ENCODE data around the gene GCH1.

Gene GCH1

DNA sequence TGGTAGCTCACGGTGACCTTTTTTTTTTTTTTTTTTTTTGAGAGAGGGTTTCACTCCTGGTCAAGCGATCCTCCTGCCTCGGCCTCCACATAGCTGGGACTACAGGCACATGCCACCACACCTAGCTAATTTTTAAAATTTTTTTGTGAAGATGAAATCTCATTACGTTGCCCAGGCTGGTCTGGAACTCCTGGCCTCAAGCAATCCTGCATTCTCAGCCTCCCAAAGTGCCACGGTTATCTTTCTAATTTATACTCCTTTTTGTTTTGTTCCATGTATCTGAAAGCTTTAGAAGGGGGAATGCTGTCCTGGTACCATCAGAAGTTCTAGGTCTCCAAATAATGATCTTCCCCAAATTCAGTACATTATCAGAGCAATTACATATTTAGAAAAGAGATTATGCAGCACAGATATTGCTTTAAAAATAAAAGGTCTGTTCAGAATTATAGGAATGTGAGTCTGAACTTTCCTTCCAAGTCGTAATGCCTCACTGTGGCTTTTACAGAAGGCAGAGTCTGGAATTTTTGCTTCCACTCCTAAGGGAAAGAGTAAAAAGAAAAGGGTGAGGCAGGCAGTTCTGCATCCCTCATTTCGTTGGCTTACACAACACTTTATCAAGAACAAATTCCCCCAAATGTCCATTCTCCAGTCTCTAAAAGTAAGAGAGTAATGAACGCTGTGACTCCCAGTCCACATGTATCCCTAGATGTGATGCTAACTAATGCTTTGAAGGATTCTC is 73.0 kb downstream of the GCH1 start:
- H3K4me3 ChIP-seq (ENCODE audit: low read depth, low read length), result no peak overlapping the region
- DNase-seq (ENCODE audit: low read depth), result no peak
- TF ChIP-seq, protein P1, sequence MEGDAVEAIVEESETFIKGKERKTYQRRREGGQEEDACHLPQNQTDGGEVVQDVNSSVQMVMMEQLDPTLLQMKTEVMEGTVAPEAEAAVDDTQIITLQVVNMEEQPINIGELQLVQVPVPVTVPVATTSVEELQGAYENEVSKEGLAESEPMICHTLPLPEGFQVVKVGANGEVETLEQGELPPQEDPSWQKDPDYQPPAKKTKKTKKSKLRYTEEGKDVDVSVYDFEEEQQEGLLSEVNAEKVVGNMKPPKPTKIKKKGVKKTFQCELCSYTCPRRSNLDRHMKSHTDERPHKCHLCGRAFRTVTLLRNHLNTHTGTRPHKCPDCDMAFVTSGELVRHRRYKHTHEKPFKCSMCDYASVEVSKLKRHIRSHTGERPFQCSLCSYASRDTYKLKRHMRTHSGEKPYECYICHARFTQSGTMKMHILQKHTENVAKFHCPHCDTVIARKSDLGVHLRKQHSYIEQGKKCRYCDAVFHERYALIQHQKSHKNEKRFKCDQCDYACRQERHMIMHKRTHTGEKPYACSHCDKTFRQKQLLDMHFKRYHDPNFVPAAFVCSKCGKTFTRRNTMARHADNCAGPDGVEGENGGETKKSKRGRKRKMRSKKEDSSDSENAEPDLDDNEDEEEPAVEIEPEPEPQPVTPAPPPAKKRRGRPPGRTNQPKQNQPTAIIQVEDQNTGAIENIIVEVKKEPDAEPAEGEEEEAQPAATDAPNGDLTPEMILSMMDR (IDR thresholded peaks at IDR 0.05; ENCODE audit: insufficient read depth, low read depth, low read length, missing control alignments), result no peak

DNA sequence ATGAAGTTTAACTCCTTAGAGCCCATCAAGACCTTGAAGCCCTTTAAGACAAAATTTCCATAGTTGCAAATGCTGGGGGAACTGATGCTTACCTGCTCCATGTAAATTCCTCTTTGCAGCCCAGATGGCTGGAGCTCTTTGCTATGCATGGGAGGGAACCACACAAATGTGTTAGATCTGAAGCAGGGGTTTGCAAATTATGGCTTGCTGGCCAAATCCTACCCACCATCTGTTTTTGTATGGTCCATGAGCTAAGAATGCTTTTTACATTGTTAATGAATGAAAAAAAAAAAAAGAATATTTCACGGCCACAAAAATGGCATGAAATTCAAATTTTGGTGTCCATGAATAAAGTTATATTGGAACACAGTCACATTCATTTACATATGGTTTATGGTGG is 74.6 kb downstream of the GCH1 start:
- H3K4me3 ChIP-seq (ENCODE audit: low read depth, low read length), result no peak overlapping the region
- TF ChIP-seq, protein P1 (IDR thresholded peaks at IDR 0.05; ENCODE audit: insufficient read depth, low read depth, low read length, missing control alignments), result no peak
- DNase-seq (ENCODE audit: low read depth), result no peak

DNA sequence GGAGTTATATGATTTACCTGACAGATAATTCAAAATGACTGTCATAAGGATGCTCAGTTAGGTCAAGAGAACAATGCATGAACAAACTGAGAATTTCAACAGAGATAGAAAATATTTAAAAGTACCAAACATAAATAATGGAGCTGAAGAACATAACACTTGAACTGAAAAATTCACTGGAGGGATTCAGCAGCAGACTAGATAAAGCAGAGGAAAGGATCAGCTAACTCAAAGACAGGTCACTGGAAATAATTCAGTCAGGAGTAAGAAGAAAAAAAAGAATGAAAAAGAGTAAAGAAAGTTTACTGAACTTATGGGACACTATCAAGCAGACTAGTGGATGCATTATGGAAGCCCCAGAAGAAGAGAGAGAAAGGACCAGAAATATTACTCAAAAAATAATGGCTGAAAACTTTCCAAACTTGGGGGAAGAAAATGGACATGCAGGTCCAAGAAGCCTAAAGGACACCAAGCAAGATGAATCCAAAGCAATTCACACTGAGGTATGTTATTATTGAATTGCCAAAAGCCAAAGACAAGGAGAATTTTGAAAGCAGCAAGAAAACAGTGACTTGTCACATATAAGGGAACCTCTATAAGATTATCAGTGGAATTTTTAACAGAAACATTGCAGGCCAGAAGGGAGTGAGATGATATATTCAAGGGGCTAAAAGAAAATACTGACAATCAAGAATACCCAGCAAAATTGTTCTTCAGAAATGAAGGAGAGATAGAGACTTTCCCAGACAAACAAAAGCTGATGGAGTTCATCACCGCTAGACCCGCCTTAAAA is 78.7 kb downstream of the GCH1 start:
- DNase-seq (ENCODE audit: low read depth), result no peak
- H3K4me3 ChIP-seq (ENCODE audit: low read depth, low read length), result no peak overlapping the region
- TF ChIP-seq, protein P1 (IDR thresholded peaks at IDR 0.05; ENCODE audit: insufficient read depth, low read depth, low read length, missing control alignments), result no peak

DNA sequence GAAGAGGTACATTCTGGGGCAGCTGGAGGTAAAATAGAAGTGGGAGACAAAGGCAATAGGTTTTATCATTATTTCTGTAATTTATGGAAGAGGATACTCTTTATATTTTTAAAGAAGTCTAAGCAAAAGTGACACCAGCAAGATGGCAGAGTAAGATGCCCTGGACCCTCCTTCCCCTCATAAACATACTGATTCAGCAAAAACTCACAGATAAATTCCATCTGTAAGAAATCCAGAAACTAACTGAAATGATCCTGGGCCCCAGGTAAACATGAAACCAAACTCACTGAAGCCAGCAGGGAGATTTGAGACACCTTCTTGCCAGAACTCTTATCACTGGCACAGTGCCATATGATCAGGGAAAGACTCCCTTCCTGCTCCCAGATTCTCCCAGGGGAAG is 79.9 kb downstream of the GCH1 start:
- TF ChIP-seq, protein P1 (IDR thresholded peaks at IDR 0.05; ENCODE audit: insufficient read depth, low read depth, low read length, missing control alignments), result no peak
- no peak for DNase-seq (ENCODE audit: low read depth)
- H3K4me3 ChIP-seq (ENCODE audit: low read depth, low read length), result no peak overlapping the region

DNA sequence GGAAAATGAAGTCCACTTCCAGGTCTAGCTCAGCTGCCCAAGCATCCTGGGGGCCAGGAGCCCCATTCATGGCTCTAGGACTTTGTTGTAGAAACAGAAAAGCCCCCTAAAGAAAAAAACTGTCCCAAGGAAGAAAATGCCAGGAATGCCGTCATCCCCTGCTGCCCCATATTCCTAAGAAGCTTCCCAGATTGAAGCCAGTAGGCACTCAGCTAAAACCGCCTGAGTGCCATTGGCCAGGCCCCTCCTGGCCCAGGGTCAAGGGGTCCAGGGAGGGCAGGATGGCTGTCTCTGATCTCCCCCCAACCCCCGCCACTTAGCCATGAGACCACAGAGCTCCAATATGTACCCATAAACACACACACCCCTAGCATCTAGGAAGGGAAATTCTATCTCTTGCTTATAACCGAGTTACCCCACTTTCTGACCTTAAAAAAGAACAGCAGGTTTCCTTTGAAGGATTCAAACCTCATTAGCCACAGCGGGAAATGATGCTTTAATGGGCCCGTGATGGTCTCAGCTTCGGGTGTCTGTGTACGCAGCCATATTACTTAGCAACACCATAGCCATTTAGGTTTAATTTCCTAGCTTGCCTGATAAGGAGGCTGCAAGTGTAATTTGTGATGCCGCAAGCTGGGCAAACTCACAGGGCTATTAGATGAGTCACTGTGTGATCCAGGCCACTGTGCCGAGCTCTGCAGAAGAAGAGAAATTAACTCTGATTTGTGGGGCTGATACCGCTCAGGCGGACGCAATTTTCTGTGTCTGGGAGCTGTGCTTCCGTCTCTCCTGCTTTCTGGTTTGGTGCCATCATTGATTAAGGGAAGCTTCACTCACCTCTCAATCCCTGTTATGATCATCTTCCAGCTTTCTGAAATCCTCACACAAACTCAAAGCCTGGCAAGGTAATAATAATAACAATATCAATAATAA is 84.2 kb downstream of the GCH1 start:
- no peak for DNase-seq (ENCODE audit: low read depth)
- no peak overlapping the region for H3K4me3 ChIP-seq (ENCODE audit: low read depth, low read length)
- TF ChIP-seq, protein P1 (IDR thresholded peaks at IDR 0.05; ENCODE audit: insufficient read depth, low read depth, low read length, missing control alignments), result no peak

DNA sequence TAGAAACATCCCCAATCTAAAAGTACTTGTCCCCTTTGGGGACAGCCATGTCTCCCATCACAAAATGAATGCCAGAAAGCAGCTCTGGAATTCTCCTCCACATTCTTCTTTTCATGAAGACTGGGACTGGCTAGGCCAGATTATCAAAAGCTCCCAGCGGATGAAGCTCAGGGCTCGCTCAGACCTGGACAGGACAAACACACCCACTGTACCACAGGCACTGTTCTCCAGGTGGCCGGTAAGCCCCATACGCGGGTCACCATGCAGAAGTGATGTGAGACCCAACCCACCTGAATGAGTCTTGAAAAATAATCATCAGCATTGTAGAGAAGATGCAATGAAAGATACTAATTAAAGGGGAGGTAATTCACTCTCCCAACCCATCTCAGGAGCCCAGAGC is 85.1 kb downstream of the GCH1 start:
- TF ChIP-seq, protein P1 (IDR thresholded peaks at IDR 0.05; ENCODE audit: insufficient read depth, low read depth, low read length, missing control alignments), result no peak
- no peak overlapping the region for H3K4me3 ChIP-seq (ENCODE audit: low read depth, low read length)
- DNase-seq (ENCODE audit: low read depth), result no peak
